ENCODE data around the gene NTRK3.

NTRK3 gene

GRCh38 chr15:88193415-88193814, 63.1 kb downstream of the NTRK3 start:
- Histone ChIP-seq H2AK5ac (ENCODE audit: low read length) (no peak overlapping the region), H2BK5ac (ENCODE audit: low read depth, low read length, poor library complexity) (no peak overlapping the region), H4K8ac (ENCODE audit: low read depth, low read length) (no peak overlapping the region), H4K91ac (ENCODE audit: low read depth, low read length) (no peak overlapping the region), H2BK120ac (ENCODE audit: insufficient read depth, low read length, poor library complexity) (no peak overlapping the region), H4K12ac (ENCODE audit: low read depth, low read length) (no peak overlapping the region), H3K4me3 (ENCODE audit: low read depth, low read length) (no peak overlapping the region), H3K4me2 (ENCODE audit: low read length) (no peak overlapping the region), H3K36me3 (ENCODE audit: control insufficient read depth in 1 of 2, insufficient read depth in 2 of 2, low read length in 2 of 2) (no peaks in the 10 kb centered on the region), H2BK12ac (ENCODE audit: low read length) (no peak overlapping the region), H3K9ac (ENCODE audit: low read length) (no peak overlapping the region), H3K14ac (ENCODE audit: low read length) (no peak overlapping the region), H3K18ac (ENCODE audit: low read length) (no peak overlapping the region), H3K4me1 (ENCODE audit: control insufficient read depth in 1 of 2, insufficient read depth in 2 of 2, low read length in 2 of 2) (no peaks in the 10 kb centered on the region), H3K4ac (ENCODE audit: low read depth, low read length) (no peak overlapping the region), H3K27ac (ENCODE audit: low read depth, low read length) (no peak overlapping the region), H3K23ac (ENCODE audit: low read length) (no peak overlapping the region), H3K9me3 (ENCODE audit: insufficient read depth, low read depth, low read length) (peaks cover 2% of the 10 kb centered on the region), H2AFZ (ENCODE audit: insufficient read depth, low read length, poor library complexity) (no peak overlapping the region), H3K79me2 (ENCODE audit: control insufficient read depth, insufficient read depth, low read length, poor library complexity) (no peaks in the 10 kb centered on the region), H3K79me1 (ENCODE audit: low read length) (no peaks in the 10 kb centered on the region), H3K27me3 (ENCODE audit: insufficient read depth, low read length) (no peaks in the 10 kb centered on the region)
- no CpG with 5 or more reads among the region's 4 CpGs for WGBS (ENCODE audit: extremely low coverage, insufficient coverage, insufficient read length)
- peak in 1 of 2 donors; percentile 10 for DNase-seq

GRCh38 chr15:88191812-88192165, 64.8 kb downstream of the NTRK3 start:
- Histone ChIP-seq H3K79me1 (ENCODE audit: low read length) (no peaks in the 10 kb centered on the region), H3K23ac (ENCODE audit: low read length) (no peak overlapping the region), H3K4me2 (ENCODE audit: low read length) (no peak overlapping the region), H3K4ac (ENCODE audit: low read depth, low read length) (no peak overlapping the region), H4K91ac (ENCODE audit: low read depth, low read length) (no peak overlapping the region), H3K27me3 (ENCODE audit: insufficient read depth, low read length) (no peaks in the 10 kb centered on the region), H3K27ac (ENCODE audit: low read depth, low read length) (no peak overlapping the region), H3K18ac (ENCODE audit: low read length) (no peak overlapping the region), H3K9me3 (ENCODE audit: insufficient read depth, low read depth, low read length) (no peaks in the 10 kb centered on the region), H3K4me1 (ENCODE audit: control insufficient read depth in 1 of 2, insufficient read depth in 2 of 2, low read length in 2 of 2) (no peaks in the 10 kb centered on the region), H3K4me3 (ENCODE audit: low read depth, low read length) (no peak overlapping the region), H2BK5ac (ENCODE audit: low read depth, low read length, poor library complexity) (no peak overlapping the region), H2BK12ac (ENCODE audit: low read length) (no peak overlapping the region), H3K36me3 (ENCODE audit: control insufficient read depth in 1 of 2, insufficient read depth in 2 of 2, low read length in 2 of 2) (no peaks in the 10 kb centered on the region), H2BK120ac (ENCODE audit: insufficient read depth, low read length, poor library complexity) (no peak overlapping the region), H2AFZ (ENCODE audit: insufficient read depth, low read length, poor library complexity) (no peak overlapping the region), H4K12ac (ENCODE audit: low read depth, low read length) (no peak overlapping the region), H3K9ac (ENCODE audit: low read length) (no peak overlapping the region), H3K14ac (ENCODE audit: low read length) (no peak overlapping the region), H4K8ac (ENCODE audit: low read depth, low read length) (no peak overlapping the region), H2AK5ac (ENCODE audit: low read length) (no peak overlapping the region), H3K79me2 (ENCODE audit: control insufficient read depth, insufficient read depth, low read length, poor library complexity) (no peaks in the 10 kb centered on the region)
- no CpG with 5 or more reads among the region's 10 CpGs for WGBS (ENCODE audit: extremely low coverage, insufficient coverage, insufficient read length)
- no peak for DNase-seq

DNA sequence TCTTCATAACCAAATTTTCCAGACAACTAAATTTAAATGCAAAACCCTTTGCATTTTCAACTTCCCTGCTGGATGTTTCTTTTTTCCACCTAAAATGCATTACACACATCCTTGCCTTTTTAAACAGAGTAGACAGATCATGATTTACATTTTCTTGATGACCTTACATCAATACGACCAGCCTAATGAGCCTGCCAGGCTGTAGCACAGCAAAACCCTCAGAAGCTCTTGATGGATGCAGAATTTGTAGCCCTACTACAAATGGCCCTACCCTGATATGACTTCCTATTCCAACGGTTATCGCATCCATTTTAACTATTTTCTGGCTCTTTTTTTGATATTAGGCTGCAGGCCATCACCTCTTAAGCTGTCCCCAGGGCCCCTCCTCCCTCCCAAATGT, 66.3 kb downstream of the NTRK3 start:
- Histone ChIP-seq H3K4me3 (ENCODE audit: low read depth, low read length) (no peak overlapping the region), H3K27me3 (ENCODE audit: insufficient read depth, low read length) (no peaks in the 10 kb centered on the region), H3K27ac (ENCODE audit: low read depth, low read length) (no peak overlapping the region), H3K18ac (ENCODE audit: low read length) (no peak overlapping the region), H2AFZ (ENCODE audit: insufficient read depth, low read length, poor library complexity) (no peak overlapping the region), H3K79me1 (ENCODE audit: low read length) (no peaks in the 10 kb centered on the region), H3K14ac (ENCODE audit: low read length) (no peak overlapping the region), H4K91ac (ENCODE audit: low read depth, low read length) (no peak overlapping the region), H3K4ac (ENCODE audit: low read depth, low read length) (no peak overlapping the region), H3K4me2 (ENCODE audit: low read length) (no peak overlapping the region), H2AK5ac (ENCODE audit: low read length) (no peak overlapping the region), H3K4me1 (ENCODE audit: control insufficient read depth in 1 of 2, insufficient read depth in 2 of 2, low read length in 2 of 2) (no peaks in the 10 kb centered on the region), H2BK12ac (ENCODE audit: low read length) (no peak overlapping the region), H4K12ac (ENCODE audit: low read depth, low read length) (no peak overlapping the region), H3K9ac (ENCODE audit: low read length) (no peak overlapping the region), H4K8ac (ENCODE audit: low read depth, low read length) (no peak overlapping the region), H2BK120ac (ENCODE audit: insufficient read depth, low read length, poor library complexity) (no peak overlapping the region), H3K9me3 (ENCODE audit: insufficient read depth, low read depth, low read length) (no peaks in the 10 kb centered on the region), H3K23ac (ENCODE audit: low read length) (no peak overlapping the region), H2BK5ac (ENCODE audit: low read depth, low read length, poor library complexity) (no peak overlapping the region), H3K36me3 (ENCODE audit: control insufficient read depth in 1 of 2, insufficient read depth in 2 of 2, low read length in 2 of 2) (no peaks in the 10 kb centered on the region), H3K79me2 (ENCODE audit: control insufficient read depth, insufficient read depth, low read length, poor library complexity) (no peaks in the 10 kb centered on the region)
- no CpG with 5 or more reads among the region's 3 CpGs for WGBS (ENCODE audit: extremely low coverage, insufficient coverage, insufficient read length)
- no peak for DNase-seq

DNA sequence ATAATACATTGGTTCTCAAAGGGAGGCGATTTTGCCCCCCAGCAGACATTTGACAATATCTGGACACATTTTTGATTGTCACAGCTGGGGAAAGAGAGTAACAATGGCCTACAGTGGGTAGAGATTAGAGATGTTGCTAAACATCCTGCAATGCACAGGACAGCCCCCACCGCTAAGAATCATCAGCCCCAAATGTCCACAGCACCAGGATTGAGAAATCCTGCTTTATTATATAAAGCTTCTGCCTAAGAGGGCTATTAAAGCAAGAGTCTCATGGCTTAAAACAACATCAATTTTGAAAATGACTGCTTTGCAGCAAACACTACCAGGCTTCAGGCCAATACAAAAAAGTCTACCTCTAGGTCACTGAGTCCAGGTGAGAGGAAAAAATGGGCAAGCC, 68.2 kb downstream of the NTRK3 start:
- Histone ChIP-seq H4K8ac (ENCODE audit: low read depth, low read length) (no peak overlapping the region), H3K4me1 (ENCODE audit: control insufficient read depth in 1 of 2, insufficient read depth in 2 of 2, low read length in 2 of 2) (no peaks in the 10 kb centered on the region)

More for the DNA sequence above, 68.2 kb downstream of the NTRK3 start:
- no peak overlapping the region for H4K91ac ChIP-seq (ENCODE audit: low read depth, low read length)
- no peak overlapping the region for H3K14ac ChIP-seq (ENCODE audit: low read length)
- no peak overlapping the region for H3K4me3 ChIP-seq (ENCODE audit: low read depth, low read length)
- H2AFZ ChIP-seq (ENCODE audit: insufficient read depth, low read length, poor library complexity) = no peak overlapping the region
- no peaks in the 10 kb centered on the region for H3K79me1 ChIP-seq (ENCODE audit: low read length)
- no peaks in the 10 kb centered on the region for H3K9me3 ChIP-seq (ENCODE audit: insufficient read depth, low read depth, low read length)
- H2BK5ac ChIP-seq (ENCODE audit: low read depth, low read length, poor library complexity) = no peak overlapping the region
- no peak overlapping the region for H3K18ac ChIP-seq (ENCODE audit: low read length)
- H3K4ac ChIP-seq (ENCODE audit: low read depth, low read length) = no peak overlapping the region
- no peaks in the 10 kb centered on the region for H3K36me3 ChIP-seq (ENCODE audit: control insufficient read depth in 1 of 2, insufficient read depth in 2 of 2, low read length in 2 of 2)
- H2BK120ac ChIP-seq (ENCODE audit: insufficient read depth, low read length, poor library complexity) = no peak overlapping the region
- no peak overlapping the region for H2AK5ac ChIP-seq (ENCODE audit: low read length)
- H2BK12ac ChIP-seq (ENCODE audit: low read length) = no peak overlapping the region
- no peak overlapping the region for H3K9ac ChIP-seq (ENCODE audit: low read length)
- H3K4me2 ChIP-seq (ENCODE audit: low read length) = no peak overlapping the region
- no peaks in the 10 kb centered on the region for H3K27me3 ChIP-seq (ENCODE audit: insufficient read depth, low read length)
- DNase-seq = no peak
- H3K27ac ChIP-seq (ENCODE audit: low read depth, low read length) = no peak overlapping the region
- H3K79me2 ChIP-seq (ENCODE audit: control insufficient read depth, insufficient read depth, low read length, poor library complexity) = no peaks in the 10 kb centered on the region
- H3K23ac ChIP-seq (ENCODE audit: low read length) = no peak overlapping the region
- WGBS (ENCODE audit: extremely low coverage, insufficient coverage, insufficient read length) = no CpG with 5 or more reads among the region's 2 CpGs
- no peak overlapping the region for H4K12ac ChIP-seq (ENCODE audit: low read depth, low read length)

All from trophoblast cell (in vitro differentiated cells and primary cell).